ENCODE data around the gene LRBA.
"Not testable (repeated sequence)": the region's sequence is repeated elsewhere in the genome, so short reads cannot be mapped to it uniquely, and the experiment has no call there.

The LRBA gene

DNA sequence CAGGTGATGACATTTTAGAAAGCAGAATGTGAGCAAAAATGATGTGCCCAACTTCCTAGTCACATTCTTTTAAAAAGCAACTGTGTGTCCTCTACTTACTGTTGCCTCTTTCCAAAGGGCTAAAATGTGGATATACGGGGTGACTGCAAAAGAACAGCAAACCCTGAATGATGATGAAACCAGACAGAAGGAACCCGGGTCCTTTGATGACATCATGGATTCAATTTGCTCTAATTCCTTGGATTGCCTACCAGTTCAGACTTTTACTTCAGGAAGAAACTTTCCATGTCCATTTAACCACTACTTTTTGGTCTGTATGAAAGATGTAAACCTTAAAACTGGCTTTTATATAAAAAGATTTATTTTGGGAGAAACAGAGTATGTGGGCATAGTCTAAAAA, 624.0 kb downstream of the LRBA start:
- DNase-seq: no peak

DNA sequence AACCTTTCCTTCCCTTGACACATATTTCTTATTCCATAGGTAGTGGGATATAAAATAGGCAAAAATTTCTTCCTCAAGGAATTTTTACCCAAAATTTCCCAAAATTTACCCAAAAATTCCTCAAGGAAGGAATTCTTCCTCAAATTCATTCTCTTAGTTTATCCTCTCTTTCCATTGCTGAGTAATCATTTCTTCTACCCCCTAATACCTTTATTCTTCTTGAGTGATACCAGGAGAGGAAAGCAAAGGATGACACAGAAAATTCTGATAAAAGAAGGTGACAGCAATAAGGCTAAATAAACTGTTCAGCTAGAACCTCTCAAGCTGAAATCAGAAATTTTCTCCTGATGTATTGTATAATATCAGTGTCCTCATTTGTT, 624.6 kb downstream of the LRBA start:
- DNase-seq: no peak

DNA sequence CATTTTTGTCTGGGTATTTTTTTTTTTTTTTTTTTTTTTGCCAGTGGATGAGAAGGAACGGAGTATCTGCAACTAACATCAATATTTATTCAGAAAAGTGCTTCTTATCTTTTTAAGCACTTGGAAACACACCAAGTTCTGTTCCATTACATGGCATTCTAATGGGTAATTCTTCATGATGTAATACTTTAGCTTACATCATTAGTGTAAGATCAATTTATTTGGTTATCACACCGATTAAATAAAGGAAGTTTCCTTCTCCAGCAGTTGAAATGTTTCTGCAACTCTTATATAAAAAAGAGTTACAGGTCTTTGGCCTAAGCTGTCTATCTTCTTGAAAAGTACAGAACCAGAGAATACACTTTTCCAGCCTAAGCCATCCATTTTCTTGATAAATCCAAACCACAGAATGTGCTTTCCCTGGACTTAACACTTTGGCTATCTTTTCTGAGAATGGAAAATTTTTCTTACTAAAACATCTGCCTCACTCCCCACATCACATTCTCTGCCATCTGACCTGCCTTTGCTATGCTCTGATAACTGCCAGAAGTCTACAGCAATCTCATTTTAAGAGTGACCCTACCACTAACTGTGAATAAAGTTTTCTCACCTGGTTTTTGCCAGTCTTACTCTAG, 625.1 kb downstream of the LRBA start:
- no peak for DNase-seq

DNA sequence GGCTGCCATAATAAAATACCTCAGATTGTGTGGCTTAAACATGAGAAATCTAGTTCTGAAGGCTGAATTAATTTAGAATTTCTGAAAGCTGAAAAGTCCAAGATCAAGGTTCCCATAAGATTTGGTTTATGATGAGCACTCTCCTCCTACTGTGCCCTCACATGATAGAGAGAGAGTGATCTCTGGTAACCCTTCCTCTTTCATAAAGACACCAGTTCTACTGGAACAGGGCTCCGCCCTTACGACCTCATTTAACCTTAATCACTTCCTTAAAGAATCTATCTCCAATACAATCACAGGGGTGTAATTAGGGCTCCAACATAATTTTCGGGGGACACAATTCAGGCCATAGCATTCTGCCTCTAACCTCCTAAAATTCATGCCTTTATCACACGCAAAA, 627.1 kb downstream of the LRBA start:
- DNase-seq: no peak

DNA sequence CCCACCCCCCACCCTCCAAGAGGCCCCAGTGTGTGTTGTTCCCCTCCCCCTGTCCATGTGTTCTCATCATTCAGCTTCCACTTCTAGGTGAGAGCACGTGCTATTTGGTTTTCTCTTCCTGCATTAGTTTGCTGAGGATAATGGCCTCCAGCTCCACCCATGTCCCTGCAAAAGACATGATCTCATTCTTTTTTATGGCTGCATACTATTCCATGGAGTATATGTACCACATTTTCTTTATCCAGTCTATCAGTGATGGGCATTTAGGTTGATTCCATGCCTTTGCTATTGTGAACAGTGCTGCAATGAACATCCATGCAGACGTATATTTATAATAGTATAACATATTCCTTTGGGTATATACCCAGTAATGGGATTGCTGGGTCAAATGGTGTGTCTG, 628.7 kb downstream of the LRBA start:
- not testable (repeated sequence) for DNase-seq

DNA sequence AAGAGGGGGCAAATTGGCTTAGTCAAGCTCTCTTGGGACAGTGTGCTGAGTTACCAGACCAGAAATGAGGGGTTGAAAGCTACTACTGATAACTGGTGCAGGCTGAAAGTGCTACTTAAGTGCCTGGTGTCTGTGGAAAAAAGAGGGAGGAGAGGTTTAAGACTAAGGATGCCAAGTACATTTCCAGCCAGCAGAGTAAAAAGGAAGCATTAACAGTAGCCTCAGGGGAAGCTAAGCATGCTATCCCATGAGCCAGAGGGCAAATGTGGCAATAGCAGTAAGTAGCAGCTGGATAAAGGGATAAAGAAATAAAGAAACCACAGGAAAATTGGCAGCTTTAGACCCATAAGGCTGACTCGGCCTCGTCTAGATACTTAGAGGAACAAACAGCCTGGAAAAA, 629.5 kb downstream of the LRBA start:
- DNase-seq: no peak

DNA sequence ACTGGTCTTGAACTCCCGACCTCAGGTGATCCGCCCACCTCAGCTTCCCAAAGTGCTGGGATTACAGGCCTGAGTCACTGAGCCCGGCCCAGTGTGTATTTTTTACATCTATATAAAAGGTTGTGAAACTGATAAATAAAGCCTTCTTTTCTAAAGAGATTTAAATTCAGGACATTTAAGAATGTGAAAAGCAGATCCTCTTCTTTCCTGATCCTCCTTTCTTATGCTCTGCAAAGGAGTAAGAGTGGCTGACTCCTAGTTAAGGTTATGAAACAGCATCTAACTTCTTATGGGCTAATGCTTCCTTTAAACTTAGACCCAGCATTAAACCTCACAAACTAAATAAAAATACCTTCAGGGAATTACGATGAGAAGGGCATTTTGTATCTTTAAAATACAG, 630.8 kb downstream of the LRBA start:
- DNase-seq: no peak

DNA sequence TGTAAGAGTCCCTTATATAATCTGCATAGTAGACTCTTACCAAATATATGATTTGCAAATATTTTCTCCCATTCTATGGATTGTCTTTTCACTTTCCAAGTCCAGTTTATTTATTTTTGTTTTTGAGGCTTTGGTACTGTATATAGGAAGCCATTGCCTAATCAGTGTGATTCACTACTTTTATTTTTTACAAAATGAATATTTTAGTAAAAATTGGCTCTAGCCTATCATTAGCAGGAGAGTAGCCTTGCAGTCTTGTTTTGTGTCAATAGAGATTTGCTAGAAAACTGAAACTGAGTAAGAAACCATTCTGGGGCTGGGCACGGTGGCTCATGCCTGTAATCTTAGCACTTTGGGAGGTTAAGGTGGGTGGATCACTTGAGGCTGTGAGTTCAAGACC, 633.1 kb downstream of the LRBA start:
- DNase-seq: no peak

DNA sequence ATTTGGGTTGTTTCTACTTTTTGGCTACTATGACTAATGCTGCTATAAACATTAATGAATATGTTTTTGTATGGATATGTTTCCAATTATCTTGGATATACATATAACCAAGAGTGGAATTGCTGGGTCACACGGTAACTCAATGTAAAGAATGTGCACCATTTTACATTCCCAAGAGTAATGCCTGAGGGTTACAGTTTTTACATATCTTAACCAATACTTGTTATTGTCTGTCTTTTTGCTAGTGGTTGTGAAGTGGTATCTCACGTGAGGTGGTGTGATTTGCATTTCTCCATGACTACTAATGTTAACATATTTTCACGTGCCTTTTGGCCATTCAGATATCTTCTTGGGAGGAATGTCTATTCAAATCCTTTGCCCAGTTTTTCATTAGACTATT, 633.5 kb downstream of the LRBA start:
- DNase-seq: no peak

DNA sequence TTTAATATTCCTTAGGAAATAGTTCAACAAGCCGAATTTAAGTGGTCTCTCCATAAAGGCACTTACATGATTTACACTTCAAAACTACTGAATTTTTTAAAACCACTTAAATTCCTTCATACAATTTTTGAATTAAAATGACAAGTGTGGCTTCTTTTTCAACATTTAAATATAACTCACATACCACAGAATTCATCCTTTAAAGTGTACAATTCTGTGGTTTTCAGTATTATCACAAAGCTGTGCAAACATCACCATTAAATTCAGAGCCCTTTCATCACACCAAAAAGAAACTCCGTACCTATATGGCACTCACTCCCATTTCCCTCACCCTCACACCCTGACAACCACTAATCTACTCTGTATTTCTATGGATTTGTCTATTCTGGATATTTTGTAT, 634.0 kb downstream of the LRBA start:
- DNase-seq: no peak

DNA sequence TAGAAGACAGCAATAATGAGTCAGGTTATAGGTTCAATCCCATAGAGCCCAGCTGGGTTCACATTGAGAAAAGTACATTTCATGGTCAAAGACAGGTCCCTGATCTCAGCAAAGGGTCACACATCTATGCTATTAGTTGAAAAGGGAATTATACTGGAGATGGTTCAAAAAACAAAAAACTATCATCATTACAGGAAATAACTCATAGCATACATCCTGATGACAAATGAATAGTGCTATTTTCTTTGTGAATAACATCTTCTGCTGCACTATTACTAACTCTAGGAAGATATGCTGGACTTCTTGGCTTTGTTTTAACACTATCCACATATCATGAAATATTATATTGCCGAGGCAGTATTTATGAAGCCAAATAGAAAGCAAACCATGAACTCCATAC, 635.6 kb downstream of the LRBA start:
- DNase-seq: no peak

DNA sequence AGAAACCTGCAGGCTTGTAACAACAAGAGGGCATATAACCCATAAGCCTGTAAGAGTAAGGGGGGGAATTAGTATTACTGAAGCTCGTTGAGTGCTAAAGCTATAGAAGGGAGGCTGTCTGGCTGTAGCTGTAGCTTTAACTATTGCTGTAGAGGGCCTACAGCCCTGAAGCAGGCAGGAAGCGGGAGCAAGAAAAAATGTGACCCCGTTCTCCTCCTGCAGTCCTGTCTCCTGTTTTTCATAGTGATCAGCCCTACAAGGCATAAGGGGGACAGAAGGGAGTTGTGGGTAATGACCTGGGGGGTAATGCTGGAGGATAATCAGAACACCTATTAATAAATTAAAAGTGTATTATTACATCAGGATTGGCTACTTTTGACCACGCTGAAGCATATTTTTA, 640.1 kb downstream of the LRBA start:
- no peak for DNase-seq

DNA sequence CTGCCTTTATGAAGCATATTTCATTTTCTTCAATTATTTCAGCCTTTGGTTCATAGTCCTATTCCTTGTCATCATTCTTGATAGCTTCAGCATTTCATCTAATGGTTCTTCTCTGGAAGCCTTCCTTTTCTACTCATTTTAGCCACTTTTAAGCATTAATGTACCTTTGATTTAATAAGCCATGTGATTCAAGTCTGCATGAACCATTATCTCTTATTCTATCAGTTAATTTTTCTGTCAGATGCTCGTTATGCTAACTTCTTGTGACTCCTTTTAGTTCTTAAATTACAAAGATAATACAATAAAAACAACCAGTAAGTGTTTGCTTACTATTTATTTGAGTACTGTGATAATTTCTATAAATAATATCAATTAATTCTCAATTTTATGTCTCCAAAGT, 643.2 kb downstream of the LRBA start:
- no peak for DNase-seq

DNA sequence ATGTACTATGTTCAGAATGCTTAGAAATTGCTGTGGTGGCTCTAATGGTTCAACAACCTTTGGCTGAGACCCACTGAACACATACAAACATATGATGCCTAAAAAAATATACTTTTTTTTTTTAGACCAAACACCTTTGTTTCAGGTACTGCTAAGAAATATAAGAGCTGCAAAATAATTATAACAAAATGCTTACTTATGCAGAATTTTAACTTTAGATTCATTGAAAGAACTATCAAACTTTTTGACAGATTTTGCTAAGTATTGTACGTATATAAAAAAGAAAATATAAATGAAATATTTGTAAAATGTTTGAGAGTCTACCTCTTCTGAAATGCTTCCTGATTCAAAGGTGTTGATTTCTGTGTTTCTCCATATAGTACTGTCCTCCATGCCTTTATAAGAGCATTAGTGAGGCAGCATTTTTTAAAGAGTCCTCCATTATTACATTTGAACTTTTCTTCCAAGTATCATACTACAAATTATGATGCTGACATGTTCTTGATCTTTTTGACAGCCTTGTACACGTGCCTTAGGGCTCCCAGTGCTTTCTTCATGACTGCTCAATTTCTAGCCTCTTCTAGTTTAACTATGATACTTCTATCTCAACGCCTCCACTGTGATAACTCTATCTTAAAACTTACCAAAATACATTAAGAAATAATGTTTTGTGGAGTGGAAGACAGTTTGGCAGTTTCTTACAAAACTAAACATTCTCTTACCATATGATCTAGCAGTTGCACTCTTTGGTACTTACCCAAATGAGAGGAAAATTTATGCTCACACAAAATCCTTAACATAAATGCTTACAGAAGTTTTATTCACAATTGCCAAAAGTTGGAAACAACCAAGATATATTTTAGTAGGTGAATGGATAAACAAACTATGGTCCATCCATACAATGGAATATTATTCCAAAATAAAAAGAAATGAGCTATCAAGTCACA, 645.4 kb downstream of the LRBA start:
- no peak for DNase-seq

DNA sequence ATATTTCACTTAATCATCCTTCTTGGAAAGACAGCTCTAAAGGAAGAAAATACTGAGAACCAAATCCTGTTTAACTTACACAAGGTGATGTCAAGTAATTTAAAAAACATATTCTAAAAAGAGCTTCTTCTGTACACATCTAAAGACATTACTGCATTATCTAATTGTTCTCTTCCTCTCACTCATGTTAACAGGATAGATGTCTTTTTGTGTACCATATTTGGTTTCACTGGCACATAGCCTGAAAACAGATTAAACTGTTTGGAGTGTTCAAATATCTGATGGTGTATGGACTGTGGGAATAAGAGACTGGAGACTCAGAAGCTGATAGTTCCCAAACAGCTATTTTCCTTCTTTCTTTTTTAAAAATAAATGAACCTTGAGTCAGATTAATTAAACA, 646.4 kb downstream of the LRBA start:
- no peak for DNase-seq

DNA sequence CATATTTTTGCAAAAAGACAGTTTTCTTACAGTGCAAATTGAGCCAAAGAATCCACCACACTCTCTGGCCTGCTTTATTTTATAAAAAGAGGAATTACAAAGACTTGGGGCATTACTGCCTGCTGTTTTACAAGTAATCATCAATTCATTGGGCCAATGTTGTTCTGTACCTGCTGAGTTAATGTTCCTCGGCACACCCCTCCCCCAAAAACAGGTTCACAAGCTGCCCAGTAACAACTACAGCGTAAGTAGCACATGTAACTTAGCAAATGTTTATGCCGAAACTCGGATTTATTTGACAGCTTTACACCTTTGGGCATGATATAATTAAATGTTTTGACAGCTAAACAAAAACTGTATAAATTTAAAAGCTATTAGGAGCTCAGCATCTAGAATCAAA, 647.8 kb downstream of the LRBA start:
- DNase-seq: no peak

DNA sequence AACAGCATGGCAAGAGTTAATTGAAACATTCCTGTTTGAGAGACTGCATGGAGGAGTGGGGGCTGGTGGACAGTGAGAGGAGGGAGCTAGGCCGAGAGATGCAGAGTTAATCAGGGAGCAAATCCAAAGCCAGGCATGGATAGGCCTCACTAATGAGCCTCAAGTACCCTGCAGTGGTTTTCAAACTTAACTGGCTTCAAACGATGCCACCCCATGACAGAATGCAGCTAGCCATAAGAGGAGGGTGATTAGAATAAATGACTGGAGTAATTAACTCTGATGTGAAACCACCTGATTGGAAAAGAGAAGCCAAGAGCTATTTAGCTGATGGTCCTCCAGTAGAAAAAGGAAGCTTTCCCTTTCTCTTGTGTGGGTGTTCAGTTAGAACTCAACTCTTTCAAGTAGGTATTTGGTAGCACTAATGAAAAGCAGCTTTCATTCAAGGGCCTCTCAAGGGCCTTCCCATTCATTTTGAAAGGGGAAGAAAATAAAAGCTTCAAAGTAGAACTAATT, 648.5 kb downstream of the LRBA start:
- DNase-seq: no peak

DNA sequence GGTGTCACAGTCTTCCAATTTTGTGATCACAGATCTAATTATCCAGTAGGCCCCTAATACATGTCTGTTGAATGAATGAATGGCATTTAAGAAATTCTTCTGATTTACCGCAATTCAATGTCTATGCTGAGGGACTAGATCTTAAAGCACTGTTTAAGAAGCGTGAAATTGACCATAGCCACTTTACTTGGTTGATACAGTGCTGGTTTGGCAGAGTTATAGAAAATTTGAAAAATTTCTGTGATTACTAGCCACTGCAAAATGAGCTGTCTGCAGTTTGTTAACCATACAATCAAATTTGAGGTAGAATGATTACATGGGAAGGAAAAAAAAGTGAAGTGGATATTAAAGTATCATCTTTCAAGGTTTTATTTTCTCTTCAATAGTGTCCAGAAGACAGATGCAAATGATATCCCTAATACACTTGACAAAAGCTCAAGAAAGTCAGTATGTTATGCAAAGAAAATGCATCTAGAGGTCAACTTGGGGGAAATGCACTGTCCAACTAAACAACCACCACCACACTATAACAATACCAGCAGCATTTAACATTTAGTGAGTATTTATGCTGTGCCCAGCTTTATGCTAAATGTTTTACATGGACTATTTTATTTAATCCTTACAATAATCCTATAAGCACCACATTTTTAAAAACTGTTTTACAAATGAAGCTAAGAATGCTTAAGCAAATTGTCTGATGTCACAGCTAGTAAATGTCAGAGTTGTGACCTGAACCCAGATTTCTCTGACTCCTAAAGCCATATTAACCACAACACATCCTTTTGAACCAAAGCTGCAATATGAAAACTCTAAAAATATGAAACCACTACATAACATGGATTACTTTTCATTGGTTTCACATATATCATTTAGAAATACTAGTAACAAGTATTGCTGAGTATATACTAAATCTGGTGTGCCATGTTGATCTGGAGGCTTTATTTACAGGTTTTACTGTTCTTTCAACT, 651.1 kb downstream of the LRBA start:
- DNase-seq: no peak

DNA sequence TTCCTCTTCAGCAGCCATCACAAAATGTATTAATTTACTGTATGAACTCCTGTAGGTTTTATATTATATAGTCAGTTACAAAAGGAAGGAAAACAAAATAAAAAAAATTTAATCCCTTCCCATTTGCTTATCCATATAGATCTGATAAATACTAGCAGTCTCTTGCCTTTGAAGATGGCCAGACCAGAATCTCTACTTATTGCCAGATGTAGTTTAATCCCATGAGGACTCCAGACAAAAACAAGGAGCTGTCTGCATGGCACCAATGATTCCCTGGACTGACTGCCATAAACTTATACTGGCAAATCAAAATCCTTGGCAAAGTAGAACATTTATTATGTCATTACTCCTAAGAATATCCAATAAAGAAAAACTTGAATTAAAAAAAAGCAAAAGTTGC, 656.4 kb downstream of the LRBA start:
- no peak for DNase-seq

DNA sequence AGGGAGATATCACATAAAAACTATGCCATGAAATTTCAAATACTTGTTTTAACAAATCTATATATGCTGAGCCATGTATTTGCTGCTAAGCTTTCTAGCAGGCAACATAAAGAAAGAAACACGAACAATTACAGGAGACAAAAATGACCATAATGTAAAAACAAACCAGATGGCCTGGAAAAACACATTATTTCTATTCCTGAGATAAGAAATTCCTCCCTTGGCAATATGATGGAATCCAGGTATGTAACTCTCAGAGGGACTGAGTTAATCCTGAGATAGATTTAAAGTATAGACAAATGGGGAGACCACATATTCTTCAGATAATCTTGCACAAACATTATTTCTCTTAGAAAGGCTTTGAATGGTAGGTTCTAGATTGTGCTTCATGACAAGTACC, 657.3 kb downstream of the LRBA start:
- no peak for DNase-seq

DNA sequence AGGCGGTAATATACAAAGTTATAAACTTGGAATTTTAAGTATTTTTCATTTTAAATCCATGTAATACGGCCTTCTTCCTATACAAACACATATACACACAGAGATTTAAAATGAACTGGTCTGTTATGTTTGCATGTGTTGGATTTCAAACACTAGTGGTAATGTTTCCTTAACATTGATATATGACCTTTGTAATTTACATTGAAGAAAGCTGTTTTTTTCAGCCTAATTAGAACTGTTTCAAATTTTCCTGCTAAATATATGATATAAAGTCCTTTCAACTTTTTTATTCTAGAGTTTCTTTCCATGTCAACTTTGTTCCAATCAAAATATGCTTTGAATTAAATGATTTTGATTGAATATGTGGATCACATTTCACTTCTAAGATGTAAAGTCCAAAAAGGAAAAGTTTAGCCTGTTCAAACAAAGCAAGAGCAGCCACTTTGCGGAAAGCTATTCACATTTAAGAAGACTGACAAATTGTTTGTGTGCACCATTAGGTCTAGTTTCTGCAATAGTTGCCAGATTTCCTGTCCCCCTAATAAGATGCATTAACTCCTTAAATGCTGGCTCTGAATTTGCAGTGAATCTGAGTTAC, 659.1 kb downstream of the LRBA start:
- DNase-seq: no peak

DNA sequence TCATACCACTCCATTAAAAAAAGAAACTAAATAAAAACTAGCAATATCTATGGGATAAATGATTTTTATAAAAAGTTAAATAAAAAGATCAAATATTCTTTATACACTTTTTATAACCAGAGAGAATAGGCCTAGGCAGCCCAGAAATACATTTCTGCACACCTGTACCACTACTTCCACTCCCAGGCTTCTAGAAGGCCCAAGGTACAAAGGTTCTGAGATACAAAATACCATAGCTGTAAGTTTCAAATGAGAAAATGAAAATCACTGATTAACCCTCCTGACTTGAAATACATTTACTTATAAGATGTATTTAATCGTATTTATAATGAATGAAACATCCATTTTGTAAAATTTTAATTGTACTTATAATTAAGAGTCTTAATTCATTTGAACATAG, 659.7 kb downstream of the LRBA start:
- DNase-seq: no peak

Data from CD4-positive, alpha-beta T cell treated with Interleukin-10 for 1 hour (primary cell).